NCI-H2171 treated with DMSO at 0.1 percent for 48 hours (cell line): ENCODE data around the gene APOC4.
"Not testable (repeated sequence)": the region's sequence is repeated elsewhere in the genome, so short reads cannot be mapped to it uniquely, and the experiment has no call there.

ENCODE experiments used
- DNase-seq: peaks from one replicate; lab custom pipeline; 2025; lab: John Stamatoyannopoulos, UW

APOC4 gene, protein sequence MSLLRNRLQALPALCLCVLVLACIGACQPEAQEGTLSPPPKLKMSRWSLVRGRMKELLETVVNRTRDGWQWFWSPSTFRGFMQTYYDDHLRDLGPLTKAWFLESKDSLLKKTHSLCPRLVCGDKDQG

DNA sequence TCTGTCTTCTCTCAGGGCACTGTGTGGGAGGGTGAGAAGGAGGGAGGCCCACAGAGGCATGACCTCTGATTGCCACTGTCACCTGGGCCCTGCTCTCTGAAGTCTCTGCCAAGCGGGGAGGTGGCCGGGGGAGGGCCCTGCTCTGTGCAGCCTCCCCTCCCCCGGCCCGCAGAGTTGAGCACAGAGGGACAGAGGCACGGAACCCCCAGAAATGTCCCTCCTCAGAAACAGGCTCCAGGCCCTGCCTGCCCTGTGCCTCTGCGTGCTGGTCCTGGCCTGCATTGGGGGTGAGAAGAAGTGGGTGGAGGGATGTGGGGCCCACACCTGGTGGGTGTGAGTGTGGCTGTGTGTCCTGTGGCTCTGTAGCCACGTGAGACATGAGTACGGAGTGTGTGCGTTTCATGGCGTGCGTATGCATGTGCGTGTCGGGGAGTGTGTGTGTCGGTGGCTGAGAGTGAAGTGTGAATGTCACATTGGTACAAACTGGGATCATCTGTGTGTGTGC lies at the start of gene APOC4:
Gene APOC4 (plus strand): TSS at position 171 of the 505 bp plus-strand sequence. CDS start 41 bp downstream, at position 212.
- no peak for DNase-seq

DNA sequence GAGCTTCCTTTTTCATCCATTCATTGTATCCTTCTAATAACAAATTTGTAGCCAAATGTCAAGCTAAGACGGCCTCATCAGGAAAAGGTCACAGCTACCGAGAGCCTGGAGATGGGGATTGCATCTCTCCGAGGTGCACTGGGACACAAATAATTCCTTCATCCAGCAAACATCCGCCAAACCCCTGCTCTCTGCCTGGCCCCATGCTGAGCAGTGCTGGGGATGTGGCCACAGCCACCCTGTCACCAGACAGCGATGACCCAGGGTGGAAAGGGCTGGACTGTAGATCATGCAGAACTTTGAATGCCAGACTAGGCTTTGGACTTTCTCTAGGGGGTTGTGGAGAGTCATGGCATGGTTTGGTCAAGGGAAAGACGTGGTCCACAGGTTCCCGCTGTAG lies 49.1 kb upstream of the APOC4 start:
- DNase-seq: no peak

DNA sequence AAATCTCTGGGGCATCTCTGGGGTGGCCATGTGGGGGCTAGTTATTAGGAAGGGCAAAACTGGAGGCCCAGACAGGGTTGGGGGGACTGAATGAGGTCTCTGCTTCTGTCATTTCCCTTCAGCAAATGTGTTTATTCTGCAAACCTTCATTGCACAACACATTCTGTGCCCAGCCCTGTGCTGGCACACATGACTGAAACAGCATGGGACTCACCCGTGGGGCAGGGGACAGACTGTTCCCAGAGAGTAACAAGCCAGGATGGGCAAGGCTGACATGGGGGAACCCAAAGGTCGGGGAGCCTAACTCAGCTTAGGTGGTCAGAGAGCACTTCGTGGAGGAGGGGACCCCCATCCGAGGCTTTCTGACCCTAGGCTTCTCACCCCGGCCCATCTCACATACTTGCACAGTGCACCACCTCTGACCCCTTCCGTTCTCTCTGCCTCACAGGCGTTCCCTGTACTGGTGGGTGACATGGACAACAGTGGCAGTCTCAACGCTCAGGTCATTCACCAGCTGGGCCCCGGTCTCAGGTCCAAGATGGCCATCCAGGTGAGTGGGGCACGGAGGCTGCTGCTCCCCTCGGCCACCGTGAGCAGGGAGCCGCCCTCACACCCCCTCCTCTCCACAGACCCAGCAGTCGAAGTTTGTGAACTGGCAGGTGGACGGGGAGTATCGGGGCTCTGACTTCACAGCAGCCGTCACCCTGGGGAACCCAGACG lies 48.5 kb upstream of the APOC4 start:
- DNase-seq: no peak

DNA sequence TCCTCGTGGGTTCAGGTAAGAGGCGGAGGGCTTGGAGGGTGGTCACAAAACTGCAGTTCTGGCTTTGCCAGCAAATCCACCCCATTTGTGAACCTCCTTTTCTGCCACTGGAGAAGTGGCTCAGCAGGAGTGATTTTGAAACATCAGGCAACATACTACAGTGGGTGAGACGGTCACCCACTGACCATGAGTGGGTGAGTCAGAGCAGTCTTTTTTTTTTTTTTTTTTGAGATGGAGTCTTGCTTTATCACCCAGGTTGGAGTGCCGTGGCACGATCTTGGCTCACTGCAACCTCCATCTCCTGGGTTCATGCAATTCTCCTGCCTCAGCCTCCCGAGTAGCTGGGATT lies 48.0 kb upstream of the APOC4 start:
- no peak for DNase-seq

DNA sequence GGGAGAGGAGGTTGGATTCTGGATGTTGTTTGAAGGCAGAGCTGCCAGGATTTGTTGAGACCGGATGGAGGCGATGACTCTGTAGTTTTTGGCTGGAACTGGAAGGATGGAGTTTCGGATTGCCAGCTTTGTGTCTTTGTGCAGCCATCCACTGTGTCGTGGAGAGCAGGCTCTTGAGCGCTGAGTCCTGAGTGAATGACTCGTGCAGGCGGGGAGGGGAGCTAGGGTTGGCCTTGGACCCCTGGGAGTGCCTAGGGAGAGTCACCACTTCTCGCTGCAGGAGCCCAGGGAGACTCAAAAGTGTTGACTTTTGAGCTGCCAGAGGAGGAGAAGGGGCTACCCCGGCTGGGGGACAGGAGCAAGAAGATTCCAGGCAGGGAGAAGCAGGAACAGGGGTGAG lies 47.1 kb upstream of the APOC4 start:
- DNase-seq: no peak

DNA sequence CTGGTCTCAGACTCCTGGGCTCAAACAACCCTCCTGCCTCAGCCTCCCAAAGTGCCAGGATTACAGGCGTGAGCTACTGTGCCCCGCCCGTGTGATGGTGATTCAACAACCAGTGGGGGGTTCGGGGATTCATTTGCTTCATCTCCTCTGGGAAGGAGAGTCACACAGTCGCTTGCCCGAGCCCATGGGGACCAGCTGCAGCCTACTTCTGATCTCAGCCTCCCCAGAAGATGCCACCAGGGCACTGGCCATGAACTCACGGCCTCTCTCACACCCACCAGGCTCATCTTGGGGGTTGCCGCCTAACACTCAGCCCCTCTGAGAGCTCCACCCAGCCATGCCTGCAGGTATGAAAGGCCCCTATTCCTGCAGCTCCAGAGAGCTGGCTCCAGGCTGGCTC lies 44.2 kb upstream of the APOC4 start:
- no peak for DNase-seq

DNA sequence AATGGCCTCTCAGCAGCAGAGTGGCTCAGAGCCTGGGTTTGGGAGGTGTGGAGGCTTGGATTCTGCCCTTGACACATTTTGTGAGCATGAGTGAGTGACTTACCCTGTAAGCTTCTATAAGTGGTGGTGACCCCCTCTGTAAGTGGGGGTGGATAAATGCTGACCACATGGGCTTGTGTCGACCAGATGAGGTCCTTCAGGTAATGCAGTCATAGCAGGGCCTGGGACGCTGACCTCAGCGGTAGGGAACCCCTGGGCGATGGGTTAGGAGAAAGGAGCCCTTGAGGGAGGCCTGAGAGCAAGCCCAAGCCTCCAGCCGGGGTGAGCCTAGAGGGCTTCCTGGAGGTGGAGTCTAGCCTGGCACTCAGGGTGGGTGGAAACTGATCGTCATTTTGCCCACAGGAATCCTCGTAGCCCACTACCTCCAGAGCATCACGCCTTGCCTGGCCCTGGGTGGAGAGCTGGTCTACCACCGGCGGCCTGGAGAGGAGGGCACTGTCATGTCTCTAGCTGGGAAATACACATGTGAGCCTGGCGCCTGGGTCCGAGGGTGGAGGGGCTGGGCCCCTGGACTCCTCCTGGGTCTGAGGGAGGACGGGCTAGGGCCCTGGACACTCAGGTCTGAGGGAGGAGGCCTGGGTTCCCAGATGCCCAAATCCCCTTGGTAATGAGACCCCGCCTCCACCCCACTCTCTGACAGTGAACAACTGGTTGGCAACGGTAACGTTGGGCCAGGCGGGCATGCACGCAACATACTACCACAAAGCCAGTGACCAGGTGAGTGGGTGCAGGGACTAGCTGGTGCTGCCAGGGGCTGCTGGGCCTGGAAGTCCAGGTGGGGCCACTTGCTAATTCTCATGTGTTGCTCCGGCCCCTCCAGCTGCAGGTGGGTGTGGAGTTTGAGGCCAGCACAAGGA lies 41.5 kb upstream of the APOC4 start:
- no peak for DNase-seq

DNA sequence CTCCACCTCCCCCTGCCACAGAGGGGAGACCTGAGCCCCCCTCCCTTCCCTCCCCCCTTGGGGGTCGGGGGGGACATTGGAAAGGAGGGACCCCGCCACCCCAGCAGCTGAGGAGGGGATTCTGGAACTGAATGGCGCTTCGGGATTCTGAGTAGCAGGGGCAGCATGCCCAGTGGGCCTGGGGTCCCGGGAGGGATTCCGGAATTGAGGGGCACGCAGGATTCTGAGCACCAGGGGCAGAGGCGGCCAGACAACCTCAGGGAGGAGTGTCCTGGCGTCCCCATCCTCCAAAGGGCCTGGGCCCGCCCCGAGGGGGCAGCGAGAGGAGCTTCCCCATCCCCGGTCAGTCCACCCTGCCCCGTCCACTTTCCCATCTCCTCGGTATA lies 38.8 kb upstream of the APOC4 start:
- no peak for DNase-seq

DNA sequence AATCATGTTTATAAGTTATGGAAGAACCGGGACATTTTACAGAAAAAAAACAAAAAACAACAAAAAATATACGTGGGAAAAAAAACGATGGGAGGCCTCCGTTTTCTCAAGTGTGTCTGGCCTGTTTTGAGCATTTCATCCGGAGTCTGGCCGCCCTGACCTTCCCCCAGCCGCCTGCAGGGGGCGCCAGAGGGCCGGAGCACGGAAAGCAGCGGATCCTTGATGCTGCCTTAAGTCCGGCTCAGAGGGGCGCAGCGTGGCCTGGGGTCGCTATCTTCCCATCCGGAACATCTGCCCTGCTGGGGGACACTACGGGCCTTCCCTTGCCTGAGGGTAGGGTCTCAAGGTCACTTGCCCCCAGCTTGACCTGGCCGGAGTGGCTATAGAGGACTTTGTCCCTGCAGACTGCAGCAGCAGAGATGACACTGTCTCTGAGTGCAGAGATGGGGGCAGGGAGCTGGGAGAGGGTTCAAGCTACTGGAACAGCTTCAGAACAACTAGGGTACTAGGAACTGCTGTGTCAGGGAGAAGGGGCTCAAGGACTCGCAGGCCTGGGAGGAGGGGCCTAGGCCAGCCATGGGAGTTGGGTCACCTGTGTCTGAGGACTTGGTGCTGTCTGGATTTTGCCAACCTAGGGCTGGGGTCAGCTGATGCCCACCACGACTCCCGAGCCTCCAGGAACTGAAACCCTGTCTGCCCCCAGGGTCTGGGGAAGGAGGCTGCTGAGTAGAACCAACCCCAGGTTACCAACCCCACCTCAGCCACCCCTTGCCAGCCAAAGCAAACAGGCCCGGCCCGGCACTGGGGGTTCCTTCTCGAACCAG lies 38.2 kb upstream of the APOC4 start:
- peak; percentile 48 for DNase-seq

DNA sequence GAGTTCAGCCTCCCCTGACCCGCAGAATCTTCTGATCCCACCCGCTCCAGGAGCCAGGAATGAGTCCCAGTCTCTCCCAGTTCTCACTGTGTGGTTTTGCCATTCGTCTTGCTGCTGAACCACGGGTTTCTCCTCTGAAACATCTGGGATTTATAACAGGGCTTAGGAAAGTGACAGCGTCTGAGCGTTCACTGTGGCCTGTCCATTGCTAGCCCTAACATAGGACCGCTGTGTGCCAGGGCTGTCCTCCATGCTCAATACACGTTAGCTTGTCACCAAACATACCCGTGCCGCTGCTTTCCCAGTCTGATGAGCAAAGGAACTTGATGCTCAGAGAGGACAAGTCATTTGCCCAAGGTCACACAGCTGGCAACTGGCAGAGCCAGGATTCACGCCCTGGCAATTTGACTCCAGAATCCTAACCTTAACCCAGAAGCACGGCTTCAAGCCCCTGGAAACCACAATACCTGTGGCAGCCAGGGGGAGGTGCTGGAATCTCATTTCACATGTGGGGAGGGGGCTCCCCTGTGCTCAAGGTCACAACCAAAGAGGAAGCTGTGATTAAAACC lies 37.5 kb upstream of the APOC4 start:
- DNase-seq: no peak

DNA sequence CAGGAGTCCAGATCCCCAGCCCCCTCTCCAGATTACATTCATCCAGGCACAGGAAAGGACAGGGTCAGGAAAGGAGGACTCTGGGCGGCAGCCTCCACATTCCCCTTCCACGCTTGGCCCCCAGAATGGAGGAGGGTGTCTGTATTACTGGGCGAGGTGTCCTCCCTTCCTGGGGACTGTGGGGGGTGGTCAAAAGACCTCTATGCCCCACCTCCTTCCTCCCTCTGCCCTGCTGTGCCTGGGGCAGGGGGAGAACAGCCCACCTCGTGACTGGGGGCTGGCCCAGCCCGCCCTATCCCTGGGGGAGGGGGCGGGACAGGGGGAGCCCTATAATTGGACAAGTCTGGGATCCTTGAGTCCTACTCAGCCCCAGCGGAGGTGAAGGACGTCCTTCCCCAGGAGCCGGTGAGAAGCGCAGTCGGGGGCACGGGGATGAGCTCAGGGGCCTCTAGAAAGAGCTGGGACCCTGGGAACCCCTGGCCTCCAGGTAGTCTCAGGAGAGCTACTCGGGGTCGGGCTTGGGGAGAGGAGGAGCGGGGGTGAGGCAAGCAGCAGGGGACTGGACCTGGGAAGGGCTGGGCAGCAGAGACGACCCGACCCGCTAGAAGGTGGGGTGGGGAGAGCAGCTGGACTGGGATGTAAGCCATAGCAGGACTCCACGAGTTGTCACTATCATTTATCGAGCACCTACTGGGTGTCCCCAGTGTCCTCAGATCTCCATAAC lies 36.4 kb upstream of the APOC4 start, which contains the start of gene APOE:
Gene APOE (plus strand): TSS at position 360 of the 724 bp plus-strand sequence. CDS start 829 bp downstream, outside the sequence.
- DNase-seq: no peak

DNA sequence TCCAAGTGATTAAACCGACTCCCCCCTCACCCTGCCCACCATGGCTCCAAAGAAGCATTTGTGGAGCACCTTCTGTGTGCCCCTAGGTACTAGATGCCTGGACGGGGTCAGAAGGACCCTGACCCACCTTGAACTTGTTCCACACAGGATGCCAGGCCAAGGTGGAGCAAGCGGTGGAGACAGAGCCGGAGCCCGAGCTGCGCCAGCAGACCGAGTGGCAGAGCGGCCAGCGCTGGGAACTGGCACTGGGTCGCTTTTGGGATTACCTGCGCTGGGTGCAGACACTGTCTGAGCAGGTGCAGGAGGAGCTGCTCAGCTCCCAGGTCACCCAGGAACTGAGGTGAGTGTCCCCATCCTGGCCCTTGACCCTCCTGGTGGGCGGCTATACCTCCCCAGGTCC lies 34.4 kb upstream of the APOC4 start:
- DNase-seq: no peak

DNA sequence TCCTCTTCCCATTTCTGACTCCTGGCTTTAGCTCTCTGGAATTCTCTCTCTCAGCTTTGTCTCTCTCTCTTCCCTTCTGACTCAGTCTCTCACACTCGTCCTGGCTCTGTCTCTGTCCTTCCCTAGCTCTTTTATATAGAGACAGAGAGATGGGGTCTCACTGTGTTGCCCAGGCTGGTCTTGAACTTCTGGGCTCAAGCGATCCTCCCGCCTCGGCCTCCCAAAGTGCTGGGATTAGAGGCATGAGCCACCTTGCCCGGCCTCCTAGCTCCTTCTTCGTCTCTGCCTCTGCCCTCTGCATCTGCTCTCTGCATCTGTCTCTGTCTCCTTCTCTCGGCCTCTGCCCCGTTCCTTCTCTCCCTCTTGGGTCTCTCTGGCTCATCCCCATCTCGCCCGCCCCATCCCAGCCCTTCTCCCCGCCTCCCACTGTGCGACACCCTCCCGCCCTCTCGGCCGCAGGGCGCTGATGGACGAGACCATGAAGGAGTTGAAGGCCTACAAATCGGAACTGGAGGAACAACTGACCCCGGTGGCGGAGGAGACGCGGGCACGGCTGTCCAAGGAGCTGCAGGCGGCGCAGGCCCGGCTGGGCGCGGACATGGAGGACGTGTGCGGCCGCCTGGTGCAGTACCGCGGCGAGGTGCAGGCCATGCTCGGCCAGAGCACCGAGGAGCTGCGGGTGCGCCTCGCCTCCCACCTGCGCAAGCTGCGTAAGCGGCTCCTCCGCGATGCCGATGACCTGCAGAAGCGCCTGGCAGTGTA lies 33.8 kb upstream of the APOC4 start:
- DNase-seq: no peak

DNA sequence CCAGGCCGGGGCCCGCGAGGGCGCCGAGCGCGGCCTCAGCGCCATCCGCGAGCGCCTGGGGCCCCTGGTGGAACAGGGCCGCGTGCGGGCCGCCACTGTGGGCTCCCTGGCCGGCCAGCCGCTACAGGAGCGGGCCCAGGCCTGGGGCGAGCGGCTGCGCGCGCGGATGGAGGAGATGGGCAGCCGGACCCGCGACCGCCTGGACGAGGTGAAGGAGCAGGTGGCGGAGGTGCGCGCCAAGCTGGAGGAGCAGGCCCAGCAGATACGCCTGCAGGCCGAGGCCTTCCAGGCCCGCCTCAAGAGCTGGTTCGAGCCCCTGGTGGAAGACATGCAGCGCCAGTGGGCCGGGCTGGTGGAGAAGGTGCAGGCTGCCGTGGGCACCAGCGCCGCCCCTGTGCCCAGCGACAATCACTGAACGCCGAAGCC lies 33.2 kb upstream of the APOC4 start:
- no peak for DNase-seq

DNA sequence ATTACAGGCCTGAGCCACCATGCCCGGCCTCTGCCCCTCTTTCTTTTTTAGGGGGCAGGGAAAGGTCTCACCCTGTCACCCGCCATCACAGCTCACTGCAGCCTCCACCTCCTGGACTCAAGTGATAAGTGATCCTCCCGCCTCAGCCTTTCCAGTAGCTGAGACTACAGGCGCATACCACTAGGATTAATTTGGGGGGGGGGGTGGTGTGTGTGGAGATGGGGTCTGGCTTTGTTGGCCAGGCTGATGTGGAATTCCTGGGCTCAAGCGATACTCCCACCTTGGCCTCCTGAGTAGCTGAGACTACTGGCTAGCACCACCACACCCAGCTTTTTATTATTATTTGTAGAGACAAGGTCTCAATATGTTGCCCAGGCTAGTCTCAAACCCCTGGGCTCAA lies 32.3 kb upstream of the APOC4 start:
- DNase-seq: no peak

DNA sequence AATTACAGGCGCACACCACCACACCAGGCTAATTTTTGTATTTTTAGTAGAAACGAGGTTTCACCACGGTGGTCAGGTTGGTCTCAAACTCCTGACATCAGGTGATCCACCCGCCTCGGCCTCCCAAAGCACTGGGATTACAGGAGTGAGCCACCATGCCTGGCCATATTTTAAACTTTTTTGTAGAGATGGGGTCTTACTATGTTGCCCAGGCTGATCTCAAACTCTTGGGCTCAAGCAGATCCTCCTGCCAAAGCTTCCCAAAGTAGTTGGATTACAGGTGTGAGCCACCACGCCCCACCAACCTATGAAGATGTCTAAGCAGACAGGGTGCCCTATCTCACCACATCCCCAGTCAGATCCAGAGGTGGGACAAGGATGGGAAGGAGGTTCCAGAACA lies 30.1 kb upstream of the APOC4 start:
- not testable (repeated sequence) for DNase-seq

DNA sequence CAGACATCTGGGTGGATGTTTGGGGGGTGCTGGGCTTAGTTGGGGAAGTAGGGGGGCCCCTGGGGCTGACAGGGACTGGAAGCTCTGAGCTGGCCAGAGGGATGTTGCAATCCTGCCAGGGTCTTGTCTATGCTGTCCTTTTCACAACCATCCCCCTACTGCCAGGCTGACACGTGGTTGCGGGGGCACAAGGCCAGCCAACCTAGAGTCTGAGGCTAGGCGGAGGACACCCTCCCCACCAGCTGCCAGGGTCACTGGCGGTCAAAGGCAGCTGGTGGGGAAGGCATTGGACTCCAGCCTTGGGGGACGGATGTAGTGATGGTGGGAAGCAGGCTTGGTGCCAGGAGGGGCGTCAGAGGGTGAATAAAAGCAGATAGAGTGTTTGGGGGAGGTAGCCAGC lies 29.2 kb upstream of the APOC4 start:
- DNase-seq: no peak

DNA sequence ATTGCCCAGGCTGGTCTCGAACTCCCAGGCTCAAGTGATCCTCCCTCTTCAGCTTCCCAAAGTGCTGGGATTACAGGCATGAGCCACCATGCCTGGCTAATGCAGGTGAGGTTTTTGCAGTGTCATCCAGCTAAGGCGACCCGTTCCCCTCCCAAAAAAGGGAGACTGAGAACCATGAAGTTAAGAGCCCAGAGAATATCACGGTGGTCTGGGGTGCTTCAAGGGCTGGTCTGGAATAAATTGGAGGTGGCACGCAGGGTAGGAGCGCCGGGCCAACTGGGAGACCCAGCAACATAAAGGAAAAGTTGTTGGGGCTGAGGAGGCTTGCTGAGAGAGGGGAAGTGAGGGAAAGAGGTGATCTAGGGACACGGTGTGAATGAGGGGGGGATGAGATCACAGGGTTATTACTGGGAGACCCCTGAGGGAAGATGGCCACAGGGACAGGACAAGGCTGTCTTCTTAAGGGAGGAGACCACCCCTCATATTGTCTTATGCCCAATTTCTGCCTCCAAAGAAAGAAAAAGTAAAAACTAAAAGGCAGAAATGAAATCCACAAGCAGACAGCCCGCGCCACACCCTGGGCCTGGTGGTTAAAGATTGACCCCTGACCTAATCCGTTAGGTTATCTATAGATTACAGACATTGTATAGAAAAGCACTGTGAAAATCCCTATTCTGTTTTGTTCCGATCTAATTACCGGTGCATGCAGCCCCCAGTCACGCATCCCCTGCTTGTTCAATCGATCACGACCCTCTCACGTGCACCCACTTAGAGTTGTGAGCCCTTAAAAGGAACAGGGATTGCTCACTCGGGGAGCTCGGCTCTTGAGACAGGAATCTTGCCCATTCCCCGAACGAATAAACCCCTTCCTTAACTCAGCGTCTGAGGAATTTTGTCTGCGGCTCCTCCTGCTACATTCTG lies 28.3 kb upstream of the APOC4 start:
- DNase-seq: not testable (repeated sequence)
